H1 (cell line): ENCODE data around the gene REL.

Experiments used
- TF ChIP-seq, protein P1 (sequence below): fragments of 300-600 bp; sonication (generic); IDR thresholded peaks from 2 replicates; pipeline ENCODE4 v1.7.1; 2012; ENCODE audit warnings: low read length, moderate library complexity, mild to moderate bottlenecking, inconsistent platforms; ENCODE audit not compliant: insufficient replicate concordance
- TF ChIP-seq, protein P2 (sequence below), 3 experiments: IDR thresholded peaks; 1 replicate in 2 of 3; 2 replicates in 1 of 3; pipeline versions ENCODE4 v1.5.1 to v1.6.1; 2011; ENCODE audit warnings: low read length in 3 of 3, mild to moderate bottlenecking in 3 of 3, inconsistent platforms in 2 of 3, low read depth in 1 of 3, moderate library complexity in 1 of 3; ENCODE audit not compliant: insufficient read depth in 1 of 3; ENCODE audit errors: control extremely low read depth in 1 of 3

GRCh38 chr2:60888853-60889252 is 7.5 kb downstream of the REL start:
- TF ChIP-seq, protein P1, sequence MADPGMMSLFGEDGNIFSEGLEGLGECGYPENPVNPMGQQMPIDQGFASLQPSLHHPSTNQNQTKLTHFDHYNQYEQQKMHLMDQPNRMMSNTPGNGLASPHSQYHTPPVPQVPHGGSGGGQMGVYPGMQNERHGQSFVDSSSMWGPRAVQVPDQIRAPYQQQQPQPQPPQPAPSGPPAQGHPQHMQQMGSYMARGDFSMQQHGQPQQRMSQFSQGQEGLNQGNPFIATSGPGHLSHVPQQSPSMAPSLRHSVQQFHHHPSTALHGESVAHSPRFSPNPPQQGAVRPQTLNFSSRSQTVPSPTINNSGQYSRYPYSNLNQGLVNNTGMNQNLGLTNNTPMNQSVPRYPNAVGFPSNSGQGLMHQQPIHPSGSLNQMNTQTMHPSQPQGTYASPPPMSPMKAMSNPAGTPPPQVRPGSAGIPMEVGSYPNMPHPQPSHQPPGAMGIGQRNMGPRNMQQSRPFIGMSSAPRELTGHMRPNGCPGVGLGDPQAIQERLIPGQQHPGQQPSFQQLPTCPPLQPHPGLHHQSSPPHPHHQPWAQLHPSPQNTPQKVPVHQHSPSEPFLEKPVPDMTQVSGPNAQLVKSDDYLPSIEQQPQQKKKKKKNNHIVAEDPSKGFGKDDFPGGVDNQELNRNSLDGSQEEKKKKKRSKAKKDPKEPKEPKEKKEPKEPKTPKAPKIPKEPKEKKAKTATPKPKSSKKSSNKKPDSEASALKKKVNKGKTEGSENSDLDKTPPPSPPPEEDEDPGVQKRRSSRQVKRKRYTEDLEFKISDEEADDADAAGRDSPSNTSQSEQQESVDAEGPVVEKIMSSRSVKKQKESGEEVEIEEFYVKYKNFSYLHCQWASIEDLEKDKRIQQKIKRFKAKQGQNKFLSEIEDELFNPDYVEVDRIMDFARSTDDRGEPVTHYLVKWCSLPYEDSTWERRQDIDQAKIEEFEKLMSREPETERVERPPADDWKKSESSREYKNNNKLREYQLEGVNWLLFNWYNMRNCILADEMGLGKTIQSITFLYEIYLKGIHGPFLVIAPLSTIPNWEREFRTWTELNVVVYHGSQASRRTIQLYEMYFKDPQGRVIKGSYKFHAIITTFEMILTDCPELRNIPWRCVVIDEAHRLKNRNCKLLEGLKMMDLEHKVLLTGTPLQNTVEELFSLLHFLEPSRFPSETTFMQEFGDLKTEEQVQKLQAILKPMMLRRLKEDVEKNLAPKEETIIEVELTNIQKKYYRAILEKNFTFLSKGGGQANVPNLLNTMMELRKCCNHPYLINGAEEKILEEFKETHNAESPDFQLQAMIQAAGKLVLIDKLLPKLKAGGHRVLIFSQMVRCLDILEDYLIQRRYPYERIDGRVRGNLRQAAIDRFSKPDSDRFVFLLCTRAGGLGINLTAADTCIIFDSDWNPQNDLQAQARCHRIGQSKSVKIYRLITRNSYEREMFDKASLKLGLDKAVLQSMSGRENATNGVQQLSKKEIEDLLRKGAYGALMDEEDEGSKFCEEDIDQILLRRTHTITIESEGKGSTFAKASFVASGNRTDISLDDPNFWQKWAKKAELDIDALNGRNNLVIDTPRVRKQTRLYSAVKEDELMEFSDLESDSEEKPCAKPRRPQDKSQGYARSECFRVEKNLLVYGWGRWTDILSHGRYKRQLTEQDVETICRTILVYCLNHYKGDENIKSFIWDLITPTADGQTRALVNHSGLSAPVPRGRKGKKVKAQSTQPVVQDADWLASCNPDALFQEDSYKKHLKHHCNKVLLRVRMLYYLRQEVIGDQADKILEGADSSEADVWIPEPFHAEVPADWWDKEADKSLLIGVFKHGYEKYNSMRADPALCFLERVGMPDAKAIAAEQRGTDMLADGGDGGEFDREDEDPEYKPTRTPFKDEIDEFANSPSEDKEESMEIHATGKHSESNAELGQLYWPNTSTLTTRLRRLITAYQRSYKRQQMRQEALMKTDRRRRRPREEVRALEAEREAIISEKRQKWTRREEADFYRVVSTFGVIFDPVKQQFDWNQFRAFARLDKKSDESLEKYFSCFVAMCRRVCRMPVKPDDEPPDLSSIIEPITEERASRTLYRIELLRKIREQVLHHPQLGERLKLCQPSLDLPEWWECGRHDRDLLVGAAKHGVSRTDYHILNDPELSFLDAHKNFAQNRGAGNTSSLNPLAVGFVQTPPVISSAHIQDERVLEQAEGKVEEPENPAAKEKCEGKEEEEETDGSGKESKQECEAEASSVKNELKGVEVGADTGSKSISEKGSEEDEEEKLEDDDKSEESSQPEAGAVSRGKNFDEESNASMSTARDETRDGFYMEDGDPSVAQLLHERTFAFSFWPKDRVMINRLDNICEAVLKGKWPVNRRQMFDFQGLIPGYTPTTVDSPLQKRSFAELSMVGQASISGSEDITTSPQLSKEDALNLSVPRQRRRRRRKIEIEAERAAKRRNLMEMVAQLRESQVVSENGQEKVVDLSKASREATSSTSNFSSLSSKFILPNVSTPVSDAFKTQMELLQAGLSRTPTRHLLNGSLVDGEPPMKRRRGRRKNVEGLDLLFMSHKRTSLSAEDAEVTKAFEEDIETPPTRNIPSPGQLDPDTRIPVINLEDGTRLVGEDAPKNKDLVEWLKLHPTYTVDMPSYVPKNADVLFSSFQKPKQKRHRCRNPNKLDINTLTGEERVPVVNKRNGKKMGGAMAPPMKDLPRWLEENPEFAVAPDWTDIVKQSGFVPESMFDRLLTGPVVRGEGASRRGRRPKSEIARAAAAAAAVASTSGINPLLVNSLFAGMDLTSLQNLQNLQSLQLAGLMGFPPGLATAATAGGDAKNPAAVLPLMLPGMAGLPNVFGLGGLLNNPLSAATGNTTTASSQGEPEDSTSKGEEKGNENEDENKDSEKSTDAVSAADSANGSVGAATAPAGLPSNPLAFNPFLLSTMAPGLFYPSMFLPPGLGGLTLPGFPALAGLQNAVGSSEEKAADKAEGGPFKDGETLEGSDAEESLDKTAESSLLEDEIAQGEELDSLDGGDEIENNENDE: no peak
- TF ChIP-seq, protein P2, sequence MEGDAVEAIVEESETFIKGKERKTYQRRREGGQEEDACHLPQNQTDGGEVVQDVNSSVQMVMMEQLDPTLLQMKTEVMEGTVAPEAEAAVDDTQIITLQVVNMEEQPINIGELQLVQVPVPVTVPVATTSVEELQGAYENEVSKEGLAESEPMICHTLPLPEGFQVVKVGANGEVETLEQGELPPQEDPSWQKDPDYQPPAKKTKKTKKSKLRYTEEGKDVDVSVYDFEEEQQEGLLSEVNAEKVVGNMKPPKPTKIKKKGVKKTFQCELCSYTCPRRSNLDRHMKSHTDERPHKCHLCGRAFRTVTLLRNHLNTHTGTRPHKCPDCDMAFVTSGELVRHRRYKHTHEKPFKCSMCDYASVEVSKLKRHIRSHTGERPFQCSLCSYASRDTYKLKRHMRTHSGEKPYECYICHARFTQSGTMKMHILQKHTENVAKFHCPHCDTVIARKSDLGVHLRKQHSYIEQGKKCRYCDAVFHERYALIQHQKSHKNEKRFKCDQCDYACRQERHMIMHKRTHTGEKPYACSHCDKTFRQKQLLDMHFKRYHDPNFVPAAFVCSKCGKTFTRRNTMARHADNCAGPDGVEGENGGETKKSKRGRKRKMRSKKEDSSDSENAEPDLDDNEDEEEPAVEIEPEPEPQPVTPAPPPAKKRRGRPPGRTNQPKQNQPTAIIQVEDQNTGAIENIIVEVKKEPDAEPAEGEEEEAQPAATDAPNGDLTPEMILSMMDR (IDR thresholded peaks at IDR 0.05; ENCODE audit: control extremely low read depth in 1 of 3, insufficient read depth in 1 of 3, low read depth in 1 of 3, low read length in 3 of 3): no peak
